Astrocyte of the cerebellum (primary cell): Measurements from ENCODE around the gene TOMM22.

ENCODE experiments used
- DNase-seq: peaks from one replicate; pipeline ENCODE4 v3.0.0-alpha.2; 2011; ENCODE audit warnings: low read depth
- H3K4me3 ChIP-seq: 2 replicates; pipeline ENCODE4 v1.5.1; 2011; ENCODE audit warnings: mild to moderate bottlenecking, low read depth, low read length, moderate library complexity
- in situ Hi-C: cut with HindIII; loops from 2 replicates; pipeline ENCODE4 v1.10.0; 2017; ENCODE audit warnings: low sequenced_read_pairs
- TF ChIP-seq, protein P1 (sequence below): IDR thresholded peaks from 2 replicates; pipeline ENCODE4 v1.5.1; 2012; ENCODE audit warnings: low read length, low read depth, moderate library complexity, mild to moderate bottlenecking; ENCODE audit errors: missing control alignments

TOMM22 gene

GRCh38 chr22:38707984-38708383 lies 26.2 kb downstream of the TOMM22 start:
- no peak overlapping the region for H3K4me3 ChIP-seq
- in situ Hi-C loops = no loop called here
- TF ChIP-seq, protein P1, sequence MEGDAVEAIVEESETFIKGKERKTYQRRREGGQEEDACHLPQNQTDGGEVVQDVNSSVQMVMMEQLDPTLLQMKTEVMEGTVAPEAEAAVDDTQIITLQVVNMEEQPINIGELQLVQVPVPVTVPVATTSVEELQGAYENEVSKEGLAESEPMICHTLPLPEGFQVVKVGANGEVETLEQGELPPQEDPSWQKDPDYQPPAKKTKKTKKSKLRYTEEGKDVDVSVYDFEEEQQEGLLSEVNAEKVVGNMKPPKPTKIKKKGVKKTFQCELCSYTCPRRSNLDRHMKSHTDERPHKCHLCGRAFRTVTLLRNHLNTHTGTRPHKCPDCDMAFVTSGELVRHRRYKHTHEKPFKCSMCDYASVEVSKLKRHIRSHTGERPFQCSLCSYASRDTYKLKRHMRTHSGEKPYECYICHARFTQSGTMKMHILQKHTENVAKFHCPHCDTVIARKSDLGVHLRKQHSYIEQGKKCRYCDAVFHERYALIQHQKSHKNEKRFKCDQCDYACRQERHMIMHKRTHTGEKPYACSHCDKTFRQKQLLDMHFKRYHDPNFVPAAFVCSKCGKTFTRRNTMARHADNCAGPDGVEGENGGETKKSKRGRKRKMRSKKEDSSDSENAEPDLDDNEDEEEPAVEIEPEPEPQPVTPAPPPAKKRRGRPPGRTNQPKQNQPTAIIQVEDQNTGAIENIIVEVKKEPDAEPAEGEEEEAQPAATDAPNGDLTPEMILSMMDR = no peak
- DNase-seq = no peak

DNA sequence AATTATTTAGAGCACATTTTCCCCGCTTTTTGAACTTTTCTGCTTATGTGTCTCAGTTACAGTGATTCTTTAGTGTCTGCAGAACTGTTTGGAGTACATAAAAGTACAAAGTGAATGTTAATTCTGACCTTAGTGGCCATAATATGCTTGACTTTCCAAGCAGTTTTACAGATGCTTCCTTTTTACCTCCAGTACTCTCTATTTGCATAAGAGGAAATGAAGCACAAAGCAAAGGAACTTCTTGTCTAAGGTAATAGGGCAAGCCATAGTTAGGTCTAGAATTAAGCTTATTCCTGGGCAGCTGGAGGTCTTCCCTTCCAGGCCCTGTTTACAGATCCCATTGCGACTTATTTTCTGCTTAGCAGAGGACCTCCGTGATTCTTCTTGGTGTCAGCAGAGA lies 27.5 kb downstream of the TOMM22 start:
- no peak for DNase-seq
- TF ChIP-seq, protein P1 = no peak
- no peak overlapping the region for H3K4me3 ChIP-seq
- in situ Hi-C loops = no loop called here

- in situ Hi-C loops = no loop called here
- H3K4me3 ChIP-seq = no peak overlapping the region
- DNase-seq = no peak
- TF ChIP-seq, protein P1 = no peak
Observed at GRCh38 chr22:38710351-38710750, 28.6 kb downstream of the TOMM22 start.

- DNase-seq = no peak
- TF ChIP-seq, protein P1 = no peak
- in situ Hi-C loops = no loop called here
- H3K4me3 ChIP-seq = no peak overlapping the region
Observed at GRCh38 chr22:38710866-38711265, 29.1 kb downstream of the TOMM22 start.

GRCh38 chr22:38712486-38713207 lies 30.9 kb downstream of the TOMM22 start:
- TF ChIP-seq, protein P1 = no peak
- DNase-seq = no peak
- in situ Hi-C loops = no loop called here
- H3K4me3 ChIP-seq = no peak overlapping the region

DNA sequence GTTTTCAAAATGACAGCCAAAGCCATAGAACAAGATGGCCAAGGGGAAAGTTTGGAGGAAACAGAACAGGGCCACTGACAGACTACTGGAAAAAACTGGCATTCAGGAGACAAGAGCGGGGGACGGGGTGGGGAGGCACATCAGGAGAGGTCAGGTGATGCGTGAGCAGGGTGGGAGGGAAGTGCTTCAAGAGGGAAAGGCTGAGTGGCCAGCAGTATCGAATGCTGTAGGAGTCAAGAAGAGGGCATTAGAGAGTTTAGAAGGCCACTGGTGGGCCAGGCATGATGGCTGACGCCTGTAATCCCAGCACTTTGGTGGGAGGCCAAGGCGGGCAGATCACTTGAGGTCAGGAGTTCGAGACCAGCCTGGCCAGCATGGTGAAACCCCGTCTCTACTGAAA lies 32.2 kb downstream of the TOMM22 start:
- TF ChIP-seq, protein P1 = no peak
- no peak overlapping the region for H3K4me3 ChIP-seq
- no peak for DNase-seq
- in situ Hi-C loops = no loop called here
